DOHH2 (cell line): ENCODE results near the gene ENDOG.

Experiments
- H3F3A ChIP-seq: fragments of 200-600 bp; sonication (generic), shearing (Covaris generic); 2 replicates; pipeline ENCODE4 v1.6.0; 2016; ENCODE audit warnings: antibody characterized with exemption, mild to moderate bottlenecking; ENCODE audit not compliant: control insufficient read depth, insufficient read depth
- H3K27ac ChIP-seq: fragments of 200-600 bp; sonication (generic); 2 replicates; pipeline ENCODE4 v1.5.1; 2014; ENCODE audit warnings: low read depth, mild to moderate bottlenecking, low read length, moderate library complexity
- H3K27me3 ChIP-seq: fragments of 200-600 bp; sonication (generic); 2 replicates; pipeline ENCODE4 v1.6.1; 2014; ENCODE audit warnings: mild to moderate bottlenecking, low read length, mixed read lengths; ENCODE audit not compliant: control insufficient read depth
- H3K36me3 ChIP-seq: fragments of 200-600 bp; sonication (generic); 2 replicates; pipeline ENCODE4 v1.6.1; 2014; ENCODE audit warnings: mild to moderate bottlenecking, low read length, moderate library complexity, mixed read lengths; ENCODE audit not compliant: control insufficient read depth
- H3K4me1 ChIP-seq: fragments of 200-600 bp; sonication (generic); 2 replicates; pipeline ENCODE4 v1.6.1; 2014; ENCODE audit warnings: mild to moderate bottlenecking, low read length, mixed read lengths; ENCODE audit not compliant: control insufficient read depth
- H3K4me2 ChIP-seq: fragments of 200-600 bp; sonication (generic); 2 replicates; pipeline ENCODE4 v1.6.0; 2014; ENCODE audit warnings: mild to moderate bottlenecking, low read length, moderate library complexity
- H3K4me3 ChIP-seq: fragments of 200-600 bp; sonication (generic); 2 replicates; pipeline ENCODE4 v1.5.1; 2014; ENCODE audit warnings: mild to moderate bottlenecking, low read length, mixed read lengths
- H3K79me2 ChIP-seq: fragments of 200-600 bp; sonication (generic); 2 replicates; pipeline ENCODE4 v1.6.1; 2014; ENCODE audit warnings: mild to moderate bottlenecking, low read length, mixed read lengths; ENCODE audit not compliant: control insufficient read depth
- H3K9me2 ChIP-seq: fragments of 200-600 bp; sonication (generic); replicated peaks from 2 replicates; pipeline ENCODE4 v1.6.1; 2014; ENCODE audit warnings: mild to moderate bottlenecking, low read length, mixed read lengths; ENCODE audit not compliant: control insufficient read depth
- H3K9me3 ChIP-seq: fragments of 200-600 bp; sonication (generic); 2 replicates; pipeline ENCODE4 v1.6.1; 2014; ENCODE audit warnings: antibody characterized with exemption, low read length, mixed read lengths; ENCODE audit not compliant: control insufficient read depth, insufficient read depth
- H4K20me1 ChIP-seq: fragments of 200-600 bp; sonication (generic); 2 replicates; pipeline ENCODE4 v1.6.0; 2014; ENCODE audit warnings: low read depth, mild to moderate bottlenecking, antibody characterized with exemption, low read length, moderate library complexity; ENCODE audit not compliant: control insufficient read depth, insufficient read depth
- CTCF ChIP-seq: fragments of 200-600 bp; sonication (generic); IDR thresholded peaks from one replicate; pipeline ENCODE4 v1.5.1; 2014; ENCODE audit warnings: antibody characterized with exemption, mild to moderate bottlenecking, low read depth, low read length; ENCODE audit not compliant: poor library complexity, severe bottlenecking
- EZH2phosphoT487 ChIP-seq: fragments of 200-600 bp; sonication (generic); IDR thresholded peaks from 2 replicates; pipeline ENCODE4 v1.6.1; 2017; ENCODE audit warnings: borderline replicate concordance, mild to moderate bottlenecking, antibody characterized with exemption, low read length, moderate library complexity, mixed read lengths

ENDOG gene

GRCh38 chr9:128828267-128828666, 10.0 kb downstream of the ENDOG start:
- H4K20me1 ChIP-seq = no peaks in the 10 kb centered on the region
- no peaks in the 10 kb centered on the region for H3K9me3 ChIP-seq
- peaks cover 24% of the 10 kb centered on the region for H3K79me2 ChIP-seq
- H3K4me1 ChIP-seq = peaks cover 13% of the 10 kb centered on the region
- no peak overlapping the region for H3K27ac ChIP-seq
- no peaks in the 10 kb centered on the region for H3K9me2 ChIP-seq
- no peaks in the 10 kb centered on the region for H3K27me3 ChIP-seq
- no peaks in the 10 kb centered on the region for H3F3A ChIP-seq
- H3K4me3 ChIP-seq = peak overlapping the region; percentile 76
- peak overlapping the region; percentile 73 for H3K4me2 ChIP-seq
- TF ChIP-seq EZH2phosphoT487 (no peak), CTCF (peak; percentile 24)
- H3K36me3 ChIP-seq = peaks cover 47% of the 10 kb centered on the region

DNA sequence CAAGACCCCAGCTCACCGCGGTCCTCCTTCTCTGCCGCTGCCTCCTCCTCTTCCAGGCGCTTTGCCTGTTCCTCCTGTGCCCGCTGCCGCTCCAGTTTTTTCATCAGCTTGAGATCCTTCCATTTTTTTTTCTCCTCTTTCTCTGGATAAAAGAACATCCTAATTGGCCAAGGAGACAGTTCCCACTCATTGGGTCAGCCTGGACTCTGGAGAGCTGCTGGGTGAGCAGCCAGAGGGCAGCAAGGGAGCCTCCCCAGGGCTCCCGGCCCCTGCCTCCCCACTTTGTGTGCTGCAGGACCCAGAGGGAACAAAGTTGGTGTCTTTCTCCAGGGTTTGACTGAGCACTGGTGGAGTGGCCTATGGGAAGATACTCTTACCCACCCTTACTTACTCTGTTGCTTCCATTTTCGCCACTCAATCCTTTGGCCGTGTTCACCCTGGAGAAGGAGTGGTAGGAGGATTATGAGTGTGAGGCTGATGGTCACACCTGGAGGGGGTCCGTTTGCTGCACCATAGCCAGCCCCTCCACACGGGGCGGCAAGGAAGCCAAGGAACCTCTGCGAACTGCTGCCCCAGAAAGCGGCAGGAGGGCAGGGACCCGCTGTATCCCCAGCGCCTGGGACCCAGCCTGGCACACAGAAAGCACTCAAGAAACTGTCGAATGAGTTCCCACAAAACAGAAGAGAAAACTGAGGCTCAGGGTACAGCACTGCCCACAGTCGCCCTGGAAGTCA, 10.6 kb downstream of the ENDOG start:
- peaks cover 41% of the 10 kb centered on the region for H3K36me3 ChIP-seq

DNA sequence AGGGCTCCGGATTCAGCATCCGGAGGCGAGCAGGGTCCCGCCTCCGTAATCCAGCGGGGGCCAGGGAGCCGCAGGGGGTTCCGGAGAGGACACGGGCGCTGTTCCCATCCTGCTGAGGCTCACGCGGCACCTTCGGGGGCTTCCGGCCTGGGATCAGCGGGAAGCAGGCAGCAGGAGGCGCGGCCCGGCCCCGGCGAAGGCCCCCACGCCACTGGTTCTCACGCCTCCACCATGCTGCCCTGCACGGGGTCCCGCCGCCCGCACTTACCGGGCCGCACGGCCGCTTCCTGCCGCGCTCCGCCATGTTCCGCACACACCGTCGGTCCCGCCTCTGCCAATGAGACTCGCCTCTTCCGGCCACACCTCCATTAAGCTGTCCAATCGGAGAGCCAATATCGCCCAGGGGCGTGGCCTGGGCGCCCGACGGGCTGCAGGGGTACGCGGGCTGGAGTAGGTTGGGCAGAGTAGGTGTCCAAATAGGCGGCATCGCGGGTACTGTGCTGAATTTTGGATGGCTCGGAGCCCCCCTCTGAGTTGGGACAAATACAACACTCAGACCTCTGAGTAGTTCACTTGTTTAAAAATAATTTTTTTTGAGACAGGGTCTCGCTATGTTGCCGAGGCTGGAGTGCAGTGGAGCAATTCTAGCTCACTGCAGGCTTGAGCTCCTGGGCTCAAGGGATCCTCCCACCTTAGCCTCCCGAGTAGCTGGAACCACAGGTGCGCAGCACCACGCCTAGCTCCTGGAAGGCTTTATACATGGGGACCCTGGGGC, 11.4 kb downstream of the ENDOG start, which contains the start of gene SPOUT1:
Gene SPOUT1 (minus strand): TSS at position 318 of the 775 bp plus-strand sequence. CDS start 14 bp downstream, at position 304.
- Histone ChIP-seq H3K9me2 (no peaks in the 10 kb centered on the region), H3K27me3 (no peaks in the 10 kb centered on the region), H3K4me3 (peak within 1 kb of the TSS; percentile 76), H3K79me2 (peaks cover 24% of the 10 kb centered on the region), H3K4me2 (peak within 1 kb of the TSS; percentile 73), H4K20me1 (no peaks in the 10 kb centered on the region), H3K9me3 (no peaks in the 10 kb centered on the region), H3F3A (no peaks in the 10 kb centered on the region), H3K4me1 (peaks cover 13% of the 10 kb centered on the region), H3K27ac (peak within 1 kb of the TSS; percentile 16; the same call in 1 of the 2 replicates), H3K36me3 (peaks cover 34% of the 10 kb centered on the region)
- TF ChIP-seq CTCF = no peak
- TF ChIP-seq EZH2phosphoT487 = no peak

More for the DNA sequence above, 10.6 kb downstream of the ENDOG start:
- Histone ChIP-seq H3K79me2 (peaks cover 24% of the 10 kb centered on the region), H3K4me3 (peak overlapping the region; percentile 76), H3K4me2 (peak overlapping the region; percentile 73), H3K9me3 (no peaks in the 10 kb centered on the region), H3F3A (no peaks in the 10 kb centered on the region), H3K27me3 (no peaks in the 10 kb centered on the region), H3K27ac (peak overlapping the region; percentile 16; the same call in 1 of the 2 replicates), H3K9me2 (no peaks in the 10 kb centered on the region), H4K20me1 (no peaks in the 10 kb centered on the region), H3K4me1 (peaks cover 13% of the 10 kb centered on the region)
- no peak for TF ChIP-seq CTCF
- no peak for TF ChIP-seq EZH2phosphoT487
